GM12873 (cell line): ENCODE results near the gene ZNF609.

Experiments used
- TF ChIP-seq, protein P1 (sequence below): IDR thresholded peaks from 2 replicates; pipeline ENCODE4 v1.5.1; 2012; ENCODE audit warnings: low read depth, mild to moderate bottlenecking, moderate library complexity, low read length, control low read depth; ENCODE audit not compliant: insufficient read depth; ENCODE audit errors: missing control alignments

Gene ZNF609

DNA sequence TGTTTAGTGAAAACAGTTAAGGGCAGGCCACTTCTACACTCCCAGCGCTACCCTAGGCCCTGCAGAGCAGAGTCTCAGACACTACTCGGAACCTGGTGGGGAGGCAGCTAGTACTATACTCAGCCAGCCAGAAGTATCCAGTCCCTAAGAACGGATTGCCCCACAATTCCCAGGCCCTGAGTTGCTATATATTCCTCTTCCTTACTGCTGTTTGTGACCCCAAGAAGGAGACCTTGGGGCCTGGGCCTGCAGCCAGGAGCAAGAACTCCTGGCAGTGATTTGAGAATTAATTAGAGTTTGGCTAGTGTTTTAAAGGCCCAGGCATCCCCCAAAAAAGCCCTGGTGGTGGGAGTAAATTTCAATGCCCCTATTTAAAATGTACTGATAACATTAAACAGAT, 227.3 kb downstream of the ZNF609 start:
- TF ChIP-seq, protein P1, sequence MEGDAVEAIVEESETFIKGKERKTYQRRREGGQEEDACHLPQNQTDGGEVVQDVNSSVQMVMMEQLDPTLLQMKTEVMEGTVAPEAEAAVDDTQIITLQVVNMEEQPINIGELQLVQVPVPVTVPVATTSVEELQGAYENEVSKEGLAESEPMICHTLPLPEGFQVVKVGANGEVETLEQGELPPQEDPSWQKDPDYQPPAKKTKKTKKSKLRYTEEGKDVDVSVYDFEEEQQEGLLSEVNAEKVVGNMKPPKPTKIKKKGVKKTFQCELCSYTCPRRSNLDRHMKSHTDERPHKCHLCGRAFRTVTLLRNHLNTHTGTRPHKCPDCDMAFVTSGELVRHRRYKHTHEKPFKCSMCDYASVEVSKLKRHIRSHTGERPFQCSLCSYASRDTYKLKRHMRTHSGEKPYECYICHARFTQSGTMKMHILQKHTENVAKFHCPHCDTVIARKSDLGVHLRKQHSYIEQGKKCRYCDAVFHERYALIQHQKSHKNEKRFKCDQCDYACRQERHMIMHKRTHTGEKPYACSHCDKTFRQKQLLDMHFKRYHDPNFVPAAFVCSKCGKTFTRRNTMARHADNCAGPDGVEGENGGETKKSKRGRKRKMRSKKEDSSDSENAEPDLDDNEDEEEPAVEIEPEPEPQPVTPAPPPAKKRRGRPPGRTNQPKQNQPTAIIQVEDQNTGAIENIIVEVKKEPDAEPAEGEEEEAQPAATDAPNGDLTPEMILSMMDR, result no peak

DNA sequence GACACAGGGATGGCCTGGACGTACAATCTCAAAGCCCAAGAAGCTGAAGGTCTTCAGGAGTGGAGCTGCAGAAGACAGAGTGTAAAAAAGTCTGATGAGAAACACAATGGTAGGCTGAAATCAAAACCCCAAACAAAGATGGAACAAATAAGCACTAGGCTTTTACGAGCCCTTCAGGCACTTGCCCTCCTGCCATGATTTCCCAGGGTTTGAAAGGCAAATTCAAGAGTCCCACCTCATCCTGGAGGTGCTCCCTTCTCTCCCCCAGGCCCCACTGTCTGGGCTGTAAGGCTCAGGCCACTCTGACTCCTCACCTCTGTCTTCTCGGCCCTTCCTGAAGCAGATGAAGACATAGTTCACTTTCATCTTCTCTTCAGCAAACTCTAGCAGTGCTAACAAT, 228.4 kb downstream of the ZNF609 start:
- TF ChIP-seq, protein P1, result no peak

DNA sequence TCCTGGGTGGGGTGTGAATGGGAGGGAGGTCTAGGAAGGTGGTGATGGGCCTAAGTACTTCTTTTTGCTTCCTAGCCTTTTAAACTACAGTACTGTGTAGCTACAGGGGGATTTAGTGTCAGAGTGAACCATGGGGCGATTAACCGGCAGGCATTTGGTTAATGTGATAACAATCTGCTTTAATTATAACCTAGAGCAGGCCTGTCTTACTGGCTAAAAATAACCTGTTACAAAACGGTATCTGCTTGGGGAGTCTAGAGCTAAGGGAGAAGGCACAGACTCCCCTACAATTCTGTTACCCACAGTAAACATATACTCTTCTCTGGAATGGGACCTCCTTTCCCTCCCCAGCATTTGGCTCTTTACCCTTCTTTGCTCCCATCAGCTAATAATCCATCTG, 229.6 kb downstream of the ZNF609 start:
- TF ChIP-seq, protein P1, result no peak

DNA sequence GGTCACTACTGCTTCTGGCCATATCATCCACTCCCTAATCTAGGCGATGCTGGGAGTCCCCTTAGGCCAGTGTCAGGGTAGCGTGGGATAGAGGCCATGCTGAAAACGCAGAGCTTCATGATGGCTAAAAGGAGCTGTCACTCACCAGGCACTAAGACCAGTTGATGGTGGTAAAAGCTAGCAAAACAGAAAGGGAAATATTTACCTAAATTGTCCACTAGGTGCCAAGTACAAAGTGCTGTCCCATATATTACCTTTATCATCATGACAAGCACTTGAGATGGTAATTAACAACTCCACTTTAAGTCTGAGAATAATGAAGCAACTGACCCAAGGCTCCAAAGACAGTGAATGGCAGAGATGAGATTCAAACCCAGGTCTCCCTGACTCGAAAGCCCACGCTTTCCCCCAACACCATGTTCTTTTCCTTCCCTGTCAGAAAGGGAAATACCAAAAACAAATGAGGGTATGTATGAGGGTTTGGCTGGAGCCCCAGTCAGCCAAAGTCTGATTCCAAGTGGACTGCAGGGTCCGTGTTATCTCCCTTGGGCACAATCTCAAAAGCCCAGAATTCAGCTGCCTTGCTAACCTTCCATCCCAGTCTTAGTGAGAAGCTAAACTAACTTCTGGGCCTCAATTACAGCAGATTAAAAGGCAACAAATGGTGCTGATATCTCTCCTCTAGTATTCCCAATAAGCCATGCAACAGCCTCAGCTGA, 230.4 kb downstream of the ZNF609 start:
- TF ChIP-seq, protein P1, result no peak

DNA sequence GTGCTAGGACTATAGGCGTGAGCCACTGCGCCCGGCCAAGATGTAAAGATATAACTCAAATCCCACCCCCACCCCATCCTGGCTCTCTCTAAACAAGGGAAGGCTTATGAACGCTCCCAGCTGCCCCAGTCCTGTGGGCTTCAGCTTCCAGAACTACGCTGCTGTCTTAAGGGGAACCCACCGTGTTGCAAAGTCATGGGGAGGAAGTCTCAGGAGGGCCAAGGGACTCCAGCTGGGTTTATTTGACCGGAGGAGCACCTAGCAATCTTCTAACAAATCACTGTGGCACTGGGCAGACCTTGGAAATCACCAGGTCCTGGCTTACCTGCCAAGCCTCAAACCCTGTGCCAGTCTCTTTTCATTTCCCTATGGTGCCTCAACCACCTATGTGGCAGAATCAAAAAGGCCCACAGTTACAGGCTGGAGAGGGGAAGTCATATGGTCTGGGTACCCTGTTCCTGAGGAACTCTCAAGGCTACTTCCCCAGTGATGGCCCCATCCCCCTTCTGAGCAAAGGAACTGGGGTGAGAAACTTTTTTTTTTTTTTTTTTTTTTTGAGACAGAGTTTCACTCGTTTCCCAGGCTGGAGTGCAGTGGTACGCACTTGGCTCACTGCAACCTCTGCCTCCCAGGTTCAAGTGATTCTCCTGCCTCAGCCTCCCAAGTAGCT, 231.7 kb downstream of the ZNF609 start:
- TF ChIP-seq, protein P1, result no peak

DNA sequence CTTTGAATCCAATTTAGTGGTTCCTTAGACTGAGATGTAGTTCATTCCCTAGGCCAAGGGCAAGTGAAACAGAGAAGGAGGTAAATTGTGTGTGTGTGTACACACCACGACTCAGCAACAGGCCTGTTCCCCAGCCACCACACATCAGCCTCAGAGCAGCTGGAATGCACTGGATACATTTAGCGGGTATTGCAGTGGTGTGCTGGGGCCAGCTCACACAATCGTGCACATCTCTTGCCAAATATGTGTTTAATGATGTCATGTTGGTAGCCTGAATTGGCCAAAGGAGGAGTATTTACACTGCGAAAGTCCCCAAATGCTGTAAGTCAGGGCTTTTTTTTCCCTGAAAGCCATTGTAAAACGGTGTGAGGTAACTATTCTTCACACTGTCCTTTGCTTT, 232.8 kb downstream of the ZNF609 start:
- TF ChIP-seq, protein P1, result no peak

DNA sequence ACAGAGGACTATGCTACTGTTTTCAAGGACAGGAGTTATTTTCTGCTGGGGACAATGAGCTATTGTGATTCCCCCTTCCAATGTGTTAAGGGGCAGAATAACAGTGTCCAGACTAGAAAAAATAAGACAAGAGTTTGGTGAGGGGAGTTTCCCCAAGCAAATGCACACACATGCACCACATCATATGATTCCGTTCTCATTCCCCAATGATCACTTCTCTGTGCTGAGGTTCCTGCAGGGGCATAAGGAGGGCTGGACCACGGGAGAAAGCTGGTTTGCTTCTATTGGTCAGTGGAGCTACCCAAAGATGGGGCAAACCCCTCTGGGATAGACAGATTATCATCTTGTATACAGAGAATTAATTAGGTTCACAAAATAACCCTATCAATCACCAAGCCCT, 234.4 kb downstream of the ZNF609 start:
- TF ChIP-seq, protein P1, result no peak
